Activated effector memory CD4-positive, alpha-beta T cell treated with anti-CD3 and anti-CD28 coated beads, Interleukin-2, amount 50 U/mL, for 16 hours (primary cell): ENCODE measurements around the gene PLOD2.

Experiments
- DNase-seq: peaks from one replicate; pipeline ENCODE4 v3.0.0-alpha.2; 2020

Gene PLOD2

GRCh38 chr3:146165877-146166276 lies 4.9 kb upstream of the PLOD2 start:
- no peak for DNase-seq

GRCh38 chr3:146164971-146165769 lies 4.2 kb upstream of the PLOD2 start:
- DNase-seq: no peak

GRCh38 chr3:146164506-146164905 lies 3.5 kb upstream of the PLOD2 start:
- DNase-seq: no peak

GRCh38 chr3:146164071-146164470 lies 3.1 kb upstream of the PLOD2 start:
- DNase-seq: no peak

- DNase-seq: no peak
These were observed 2.6 kb upstream of the PLOD2 start for GRCh38 chr3:146163584-146163983.

- DNase-seq: no peak
These were observed 1.6 kb upstream of the PLOD2 start for GRCh38 chr3:146162561-146162960.

GRCh38 chr3:146161663-146162002 lies 649 bp upstream of the PLOD2 start:
- DNase-seq: no peak

GRCh38 chr3:146160321-146160963 lies 542 bp downstream of the PLOD2 start:
- no peak for DNase-seq

GRCh38 chr3:146159616-146160320 lies 1.2 kb downstream of the PLOD2 start:
- no peak for DNase-seq

GRCh38 chr3:146159037-146159436 lies 1.9 kb downstream of the PLOD2 start:
- no peak for DNase-seq

- DNase-seq: no peak
These were observed 3.5 kb downstream of the PLOD2 start for GRCh38 chr3:146157325-146158060.

- no peak for DNase-seq
These were observed 4.2 kb downstream of the PLOD2 start for GRCh38 chr3:146156666-146157314.

- no peak for DNase-seq
These were observed 4.9 kb downstream of the PLOD2 start for GRCh38 chr3:146156095-146156494.

- DNase-seq: no peak
These were observed 6.0 kb downstream of the PLOD2 start for GRCh38 chr3:146154995-146155394.

- DNase-seq: no peak
These were observed 6.7 kb downstream of the PLOD2 start for GRCh38 chr3:146154316-146154715.

GRCh38 chr3:146153429-146153828 lies 7.6 kb downstream of the PLOD2 start:
- no peak for DNase-seq

- DNase-seq: no peak
These were observed 8.2 kb downstream of the PLOD2 start for GRCh38 chr3:146152834-146153233.

GRCh38 chr3:146148468-146148931 lies 12.5 kb downstream of the PLOD2 start:
- DNase-seq: no peak

GRCh38 chr3:146145642-146146041 lies 15.3 kb downstream of the PLOD2 start:
- no peak for DNase-seq

- DNase-seq: no peak
These were observed 18.2 kb downstream of the PLOD2 start for GRCh38 chr3:146142757-146143156.

- no peak for DNase-seq
These were observed 21.3 kb downstream of the PLOD2 start for GRCh38 chr3:146139586-146140110.

GRCh38 chr3:146138902-146139301 lies 22.1 kb downstream of the PLOD2 start:
- no peak for DNase-seq
